ENCODE data around the gene PIP5K1B. TPM values are rescaled to one million over a fixed set of nuclear protein-coding genes. Genes with fewer than 3 reads are reported as not detected.

Gene PIP5K1B
- total RNA-seq, 1 experiment from 2014 or later: 5.2 TPM

GRCh38 chr9:69029535-69029934 lies 324.5 kb downstream of the PIP5K1B start (continued):
- TF ChIP-seq ZBTB43 (CRISPR knock-in tag; IDR thresholded peaks at IDR 0.05) (no peak), NR1H2 (CRISPR knock-in tag; IDR thresholded peaks at IDR 0.05) (no peak)

GRCh38 chr9:69030851-69031645 lies 326.0 kb downstream of the PIP5K1B start:
- Mint-ChIP-seq H3K9me3 (peaks cover 11% of the 10 kb centered on the region), H3K4me3 (no peak overlapping the region), H3K36me3 (peaks cover 7% of the 10 kb centered on the region), H3K27me3 (ENCODE audit: low read depth) (no peaks in the 10 kb centered on the region), H3K27ac (no peak overlapping the region), H3K4me1 (peaks cover 4% of the 10 kb centered on the region)
- no peak for TF ChIP-seq STAT6 (CRISPR knock-in tag; conservative IDR thresholded peaks at IDR 0.05; ENCODE audit: low read depth)
- no peak for TF ChIP-seq CTCF (IDR thresholded peaks at IDR 0.05)
- TF ChIP-seq TEAD4 (CRISPR knock-in tag; IDR thresholded peaks at IDR 0.05): no peak
- no peak for TF ChIP-seq JUN (CRISPR knock-in tag; IDR thresholded peaks at IDR 0.05)
- TF ChIP-seq FOXP4 (CRISPR knock-in tag; IDR thresholded peaks at IDR 0.05): no peak
- no peak for TF ChIP-seq ATF6 (CRISPR knock-in tag; IDR thresholded peaks at IDR 0.05)
- TF ChIP-seq MLX (CRISPR knock-in tag; IDR thresholded peaks at IDR 0.05): no peak
- CTCF ChIA-PET: interaction anchor here (1.0 to 1.2 kb wide), 2 partner anchors 162 to 345 kb away, joined by 3 to 4 read pairs; no protein-coding TSS in a partner anchor
- ATAC-seq: no peak
- POLR2A ChIA-PET: no interaction called here
- no peak for DNase-seq (ENCODE audit: low spot score)

- Mint-ChIP-seq H3K27me3 (ENCODE audit: low read depth) (no peaks in the 10 kb centered on the region), H3K4me3 (no peak overlapping the region), H3K36me3 (peaks cover 7% of the 10 kb centered on the region), H3K9me3 (peaks cover 11% of the 10 kb centered on the region), H3K4me1 (peaks cover 8% of the 10 kb centered on the region), H3K27ac (no peak overlapping the region)
- ChIA-PET POLR2A (no interaction called here), CTCF (no interaction called here)
- ATAC-seq (no peak), DNase-seq (ENCODE audit: low spot score) (no peak)
- TF ChIP-seq ATF6 (CRISPR knock-in tag; IDR thresholded peaks at IDR 0.05) (no peak), AFF4 (CRISPR knock-in tag; IDR thresholded peaks at IDR 0.05; ENCODE audit: borderline replicate concordance) (no peak), ATF3 (CRISPR knock-in tag; conservative IDR thresholded peaks at IDR 0.05) (no peak)
Observed at GRCh38 chr9:69034071-69034470, 329.0 kb downstream of the PIP5K1B start.

Measured in WTC11 (cell line).